CD4-positive, alpha-beta T cell (primary cell): Measurements from ENCODE around the gene ROBO4. TPM values are rescaled to one million over a fixed set of nuclear protein-coding genes. Genes with fewer than 3 reads are reported as not detected.

Source experiments
- ATAC-seq: fragments of 200-7000 bp; cut with Tn5 transposase; one replicate; pipeline ENCODE4 v1.10.0; 2022; ENCODE audit warnings: mild to moderate bottlenecking; ENCODE audit not compliant: poor library complexity
- CTCF ChIA-PET: fragments of 350-600 bp; sonication (Branson Sonifier 250); formaldehyde crosslinking; loops from one replicate; lab custom pipeline; 2021; ENCODE audit warnings: antibody characterized with exemption, inconsistent platforms; lab: Charles Lee
- POLR2A ChIA-PET: fragments of 350-600 bp; sonication (Branson Sonifier 250); formaldehyde crosslinking; loops from one replicate; lab custom pipeline; 2021; ENCODE audit warnings: antibody characterized with exemption, inconsistent platforms; lab: Charles Lee
- DNase-seq, 14 experiments: peaks; one replicate each; pipeline ENCODE4 v3.0.0-alpha.2; 2013 to 2020; ENCODE audit warnings: mixed read lengths in 2 of 14
- H3K27ac ChIP-seq, 2 donors: one replicate each; pipeline versions ENCODE4 v1.5.1 to v1.7.0; 2013; ENCODE audit warnings: low read length in 2 of 2, low read depth in 1 of 2, mild to moderate bottlenecking in 1 of 2
- H3K27me3 ChIP-seq, 2 experiments: 1 replicate in 1 of 2; 2 replicates in 1 of 2; pipeline versions ENCODE4 v1.6.1 to v1.7.0; 2013; ENCODE audit warnings: low read length in 2 of 2, control low read depth in 1 of 2, mild to moderate bottlenecking in 1 of 2, moderate library complexity in 1 of 2; ENCODE audit not compliant: insufficient read depth in 2 of 2, control insufficient read depth in 1 of 2
- H3K36me3 ChIP-seq: one replicate; pipeline ENCODE4 v1.6.1; 2013; ENCODE audit warnings: low read length, control low read depth; ENCODE audit not compliant: insufficient read depth
- H3K4me1 ChIP-seq: one replicate; pipeline ENCODE4 v1.6.1; 2013; ENCODE audit warnings: low read length, control low read depth; ENCODE audit not compliant: insufficient read depth
- H3K4me3 ChIP-seq: one replicate; pipeline ENCODE4 v1.5.1; 2013; ENCODE audit warnings: mild to moderate bottlenecking, low read length, moderate library complexity
- H3K9me3 ChIP-seq, 2 experiments: 1 replicate in 1 of 2; 2 replicates in 1 of 2; pipeline versions ENCODE4 v1.6.1 to v1.7.0; 2013; ENCODE audit warnings: low read length in 2 of 2, mild to moderate bottlenecking in 2 of 2, control low read depth in 1 of 2, moderate library complexity in 1 of 2; ENCODE audit not compliant: control insufficient read depth in 1 of 2, insufficient read depth in 1 of 2
- H3K27ac Mint-ChIP-seq: one replicate; pipeline ENCODE4 v1.8.0; 2020; ENCODE audit warnings: mixed read lengths
- H3K27me3 Mint-ChIP-seq: one replicate; pipeline ENCODE4 v1.8.0; 2021; ENCODE audit warnings: mixed read lengths
- H3K36me3 Mint-ChIP-seq: one replicate; pipeline ENCODE4 v1.8.0; 2021; ENCODE audit warnings: low read depth, mixed read lengths
- H3K4me1 Mint-ChIP-seq: one replicate; pipeline ENCODE4 v1.8.0; 2021; ENCODE audit warnings: low read depth, mixed read lengths
- H3K4me3 Mint-ChIP-seq: one replicate; pipeline ENCODE4 v1.8.0; 2020; ENCODE audit warnings: mild to moderate bottlenecking, mixed read lengths
- H3K9me3 Mint-ChIP-seq: one replicate; pipeline ENCODE4 v1.8.0; 2020; ENCODE audit warnings: mixed read lengths
- CTCF ChIP-seq: fragments of 200-600 bp; IDR thresholded peaks from one replicate; pipeline ENCODE4 v1.8.0; 2022; ENCODE audit warnings: antibody characterized with exemption, mild to moderate bottlenecking
- intact Hi-C, 2 experiments: fragments of 100-400 bp; cut with DNase I in 1 of 2; cut with micrococcal nuclease in 1 of 2; formaldehyde crosslinking; loops; one replicate each; pipeline versions ENCODE4 v1.15.1 to v1.9.0; 2023 to 2025; cut with DNase I, micrococcal nuclease
- total RNA-seq, 174 experiments: library from RNA in 2 of 174; stranded (reverse) in 2 of 174; gene quantifications; one replicate each; pipeline ENCODE4 v1.2.3 and lab custom pipeline; 2021 to 2026

The ROBO4 gene
- total RNA-seq, 2 experiments from 2014 or later, result not detected

DNA sequence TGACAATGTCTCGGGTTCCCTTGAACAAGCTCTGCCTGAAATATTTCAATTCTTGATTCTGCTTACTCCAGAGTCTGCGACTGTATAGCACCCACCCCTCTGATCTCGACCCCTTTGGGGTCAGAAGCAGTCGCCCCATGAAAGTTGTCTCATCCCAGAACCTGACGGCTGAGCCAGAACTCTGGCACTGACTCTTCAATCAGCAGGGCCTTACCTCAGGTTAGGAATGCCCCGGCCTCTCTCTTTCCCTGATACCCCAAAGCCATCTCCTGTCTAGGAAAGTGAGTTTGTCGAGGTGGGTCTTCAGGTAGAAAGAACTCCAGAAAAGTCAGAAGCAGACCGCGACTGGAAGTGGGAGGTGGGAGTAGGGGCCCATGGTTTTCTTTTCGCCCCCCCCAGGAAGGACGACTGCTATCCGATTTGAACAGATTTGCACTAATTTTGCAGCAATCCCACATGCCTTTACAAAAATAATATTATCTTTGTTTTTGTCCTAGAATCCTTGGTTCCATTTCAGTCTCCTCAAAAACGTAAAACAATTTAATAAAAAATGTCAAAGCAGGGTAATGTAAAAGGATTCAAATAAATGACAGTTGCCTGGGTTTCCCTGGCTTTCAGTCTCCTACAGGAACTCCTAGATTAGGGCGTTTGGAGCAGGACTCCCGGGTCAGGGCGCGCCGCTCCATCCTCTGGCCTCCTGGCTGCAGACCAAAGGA is 33.3 kb downstream of the ROBO4 start:
- Mint-ChIP-seq H3K36me3 (no peaks in the 10 kb centered on the region), H3K4me3 (no peak overlapping the region), H3K9me3 (no peaks in the 10 kb centered on the region), H3K27me3 (peaks cover 92% of the 10 kb centered on the region), H3K27ac (no peak overlapping the region), H3K4me1 (peaks cover 54% of the 10 kb centered on the region)
- H3K4me3 ChIP-seq, result no peak overlapping the region
- H3K27me3 ChIP-seq, result peaks cover 76 to 91% of the 10 kb centered on the region in 2 experiments
- intact Hi-C loops, result no loop called here
- ChIA-PET CTCF (no interaction called here), POLR2A (no interaction called here)
- ATAC-seq, result no peak
- TF ChIP-seq CTCF, result no peak
- no peaks in the 10 kb centered on the region for H3K36me3 ChIP-seq
- H3K9me3 ChIP-seq, result peaks cover 0 to 24% of the 10 kb centered on the region in 2 experiments
- DNase-seq, result no peak
- H3K27ac ChIP-seq, result no peak overlapping the region
- H3K4me1 ChIP-seq, result peaks cover 48% of the 10 kb centered on the region

GRCh38 chr11:124863826-124864165 is 33.9 kb downstream of the ROBO4 start:
- Histone ChIP-seq H3K9me3 (peaks cover 0 to 24% of the 10 kb centered on the region in 2 experiments), H3K27ac (no peak overlapping the region), H3K4me1 (peaks cover 42% of the 10 kb centered on the region), H3K27me3 (peaks cover 71 to 85% of the 10 kb centered on the region in 2 experiments), H3K36me3 (no peaks in the 10 kb centered on the region), H3K4me3 (no peak overlapping the region)
- Mint-ChIP-seq H3K4me3 (no peak overlapping the region), H3K9me3 (no peaks in the 10 kb centered on the region), H3K4me1 (peaks cover 49% of the 10 kb centered on the region), H3K27me3 (peaks cover 89% of the 10 kb centered on the region), H3K36me3 (no peaks in the 10 kb centered on the region), H3K27ac (no peak overlapping the region)
- intact Hi-C loops, result no loop called here
- ATAC-seq (no peak), DNase-seq (no peak)
- CTCF ChIA-PET, result no interaction called here
- no peak for TF ChIP-seq CTCF
- POLR2A ChIA-PET, result no interaction called here

DNA sequence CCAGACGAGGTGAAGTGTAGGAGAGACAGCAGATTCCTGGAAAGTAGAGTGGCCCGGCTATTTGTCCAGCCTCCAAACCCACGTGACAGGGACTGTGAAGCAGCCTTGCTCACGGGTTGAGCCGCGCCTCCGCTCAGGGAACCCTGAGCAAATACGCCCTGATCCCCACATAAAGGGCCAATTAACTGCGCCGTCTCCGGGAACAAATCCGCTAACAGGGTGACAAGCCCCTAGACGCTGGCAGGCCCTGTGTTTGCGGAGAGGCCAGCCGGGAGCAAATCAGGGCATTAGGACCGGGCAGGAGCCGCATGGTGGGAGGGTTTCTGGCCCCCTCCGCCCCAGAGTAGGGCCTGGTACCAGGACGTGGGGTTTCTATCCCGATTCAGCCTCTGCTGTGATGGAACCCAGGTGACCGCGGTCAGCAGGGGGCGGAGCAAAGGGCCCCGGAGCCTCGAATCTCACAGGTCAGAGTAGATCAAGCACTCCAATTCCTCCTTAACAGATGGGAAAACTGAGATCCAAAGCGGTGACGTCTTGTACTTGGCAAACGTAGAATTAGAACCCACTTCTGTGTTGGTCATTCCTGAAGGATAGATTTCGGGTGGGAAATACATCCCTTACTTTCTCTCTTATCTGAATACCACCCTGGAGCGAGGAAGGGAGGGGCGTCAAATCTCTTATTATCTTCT is 34.4 kb downstream of the ROBO4 start:
- POLR2A ChIA-PET, result no interaction called here
- peaks cover 66 to 80% of the 10 kb centered on the region in 2 experiments for H3K27me3 ChIP-seq
- peaks cover 0 to 24% of the 10 kb centered on the region in 2 experiments for H3K9me3 ChIP-seq
- H3K4me3 ChIP-seq, result no peak overlapping the region
- Mint-ChIP-seq H3K27me3 (peaks cover 86% of the 10 kb centered on the region), H3K36me3 (no peaks in the 10 kb centered on the region), H3K9me3 (no peaks in the 10 kb centered on the region), H3K4me1 (peaks cover 44% of the 10 kb centered on the region), H3K27ac (no peak overlapping the region), H3K4me3 (peak overlapping the region; percentile 21)
- intact Hi-C loops, result no loop called here
- DNase-seq (no peak), ATAC-seq (no peak)
- TF ChIP-seq CTCF, result no peak
- no peak overlapping the region for H3K27ac ChIP-seq
- H3K36me3 ChIP-seq, result no peaks in the 10 kb centered on the region
- peaks cover 37% of the 10 kb centered on the region for H3K4me1 ChIP-seq
- CTCF ChIA-PET, result no interaction called here
